ENCODE results near the gene RELB.

RELB gene

DNA sequence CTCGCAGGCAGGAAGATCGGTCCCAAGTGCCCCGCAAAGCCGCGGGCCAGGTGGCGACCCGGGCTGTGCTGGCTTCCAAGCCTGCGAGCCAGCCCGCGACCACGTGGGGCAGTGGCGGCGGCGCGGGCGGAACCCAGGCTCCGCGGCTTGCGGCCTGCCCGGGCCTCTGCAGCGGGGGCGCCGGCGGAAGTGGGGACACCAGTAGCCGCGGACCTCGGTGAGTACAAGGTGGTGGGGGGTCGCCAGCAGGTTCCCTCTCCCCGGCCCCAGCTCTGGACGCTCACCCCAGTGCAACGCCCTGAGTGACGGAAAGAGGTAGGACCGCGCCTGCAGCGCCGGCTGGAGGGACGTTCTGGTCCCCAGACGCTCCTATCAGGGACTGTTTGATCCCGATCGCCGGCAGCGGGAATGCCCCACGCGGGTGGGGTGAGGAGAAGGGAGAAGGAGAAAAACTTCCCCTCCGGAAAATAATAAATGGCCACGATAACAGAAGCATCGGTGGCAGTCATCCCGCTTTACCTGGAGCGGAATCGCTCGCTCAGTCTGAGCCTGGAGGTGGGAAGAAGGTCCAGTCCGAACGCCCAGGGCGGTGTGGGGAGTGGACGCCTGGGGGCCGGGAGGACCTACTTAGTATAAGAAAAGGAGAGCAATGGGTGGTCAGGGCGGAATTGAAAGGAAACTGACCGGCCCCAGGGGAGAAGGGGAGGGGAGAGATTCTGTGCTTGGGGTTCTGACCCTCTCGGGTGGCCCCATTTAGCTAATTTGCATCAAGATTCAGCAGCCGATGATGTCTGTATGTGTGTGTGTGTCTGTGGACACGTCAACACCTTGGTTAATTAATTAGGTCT, 78.0 kb downstream of the RELB start, which contains the start of gene GEMIN7:
Gene GEMIN7 (plus strand): TSS at position 198 of the 848 bp plus-strand sequence. CDS start 10,855 bp downstream, outside the sequence.
- H3K36me3 ChIP-seq (replicated peaks; ENCODE audit: insufficient read depth, low read length): peaks cover 5% of the 10 kb centered on the region; the same call in 1 of the 2 replicates
- no peak for TF ChIP-seq EZH2 (optimal IDR thresholded peaks at IDR 0.05; ENCODE audit: low read depth, low read length)
- peak; percentile 21; the same call in 1 of the 2 replicates for TF ChIP-seq CTCF (IDR thresholded peaks at IDR 0.05; ENCODE audit: low read length)
- peak within 1 kb of the TSS; percentile 65; the same call in 1 of the 2 replicates for H3K27ac ChIP-seq (ENCODE audit: low read length)
- H4K20me1 ChIP-seq (ENCODE audit: insufficient read depth, low read length): no peaks in the 10 kb centered on the region
- H3F3A ChIP-seq (ENCODE audit: insufficient read depth, low read length): peaks cover 24% of the 10 kb centered on the region
- H3K9me3 ChIP-seq (replicated peaks; ENCODE audit: insufficient read depth, low read length): no peaks in the 10 kb centered on the region
- H3K27me3 ChIP-seq (replicated peaks; ENCODE audit: insufficient read depth, low read length): no peaks in the 10 kb centered on the region
- H3K4me2 ChIP-seq (ENCODE audit: low read depth, low read length): peak within 1 kb of the TSS; percentile 99
- peaks cover 17% of the 10 kb centered on the region for H3K4me1 ChIP-seq (ENCODE audit: low read length)
- H3K9ac ChIP-seq (ENCODE audit: low read length): peak within 1 kb of the TSS; percentile 93
- H3K9me2 ChIP-seq (replicated peaks; ENCODE audit: insufficient read depth, low read length): no peaks in the 10 kb centered on the region
- peak within 1 kb of the TSS; percentile 95 for H3K4me3 ChIP-seq (ENCODE audit: low read length)
- peaks cover 64% of the 10 kb centered on the region for H3K79me2 ChIP-seq (ENCODE audit: low read length)
- peak; percentile 82 for DNase-seq
- peak within 1 kb of the TSS; percentile 88 for H2AFZ ChIP-seq (ENCODE audit: low read length)

DNA sequence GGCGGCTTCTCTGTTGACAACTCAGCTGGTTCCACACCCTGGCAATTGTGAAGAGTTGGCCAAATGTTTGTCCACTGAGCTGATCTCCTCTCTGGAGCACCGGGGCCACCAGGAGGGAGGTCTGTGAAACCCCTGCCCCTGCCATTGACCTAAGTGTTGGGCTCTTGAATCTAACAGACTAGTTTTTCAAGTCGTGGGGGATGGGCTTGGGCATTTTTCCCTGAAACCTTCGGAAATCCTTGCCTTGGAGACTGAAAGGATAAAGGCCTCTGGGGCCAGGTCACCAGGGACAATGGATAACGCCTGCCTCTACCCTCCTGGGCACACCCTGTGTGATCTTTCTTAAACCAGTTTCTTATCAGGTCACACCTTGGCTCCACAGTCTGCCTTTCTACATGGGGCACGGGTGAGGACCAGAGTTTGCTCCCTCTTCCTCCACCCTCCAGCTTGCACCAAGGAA, 78.7 kb downstream of the RELB start:
- H3K9me2 ChIP-seq (replicated peaks; ENCODE audit: insufficient read depth, low read length): no peaks in the 10 kb centered on the region
- H3K4me3 ChIP-seq (ENCODE audit: low read length): peak overlapping the region; percentile 95
- TF ChIP-seq EZH2 (optimal IDR thresholded peaks at IDR 0.05; ENCODE audit: low read depth, low read length): no peak
- no peak for TF ChIP-seq CTCF (IDR thresholded peaks at IDR 0.05; ENCODE audit: low read length)
- no peak for TF ChIP-seq EZH2phosphoT487 (IDR thresholded peaks at IDR 0.05; ENCODE audit: low read length)
- peak overlapping the region; percentile 99 for H3K4me2 ChIP-seq (ENCODE audit: low read depth, low read length)
- H3K9me3 ChIP-seq (replicated peaks; ENCODE audit: insufficient read depth, low read length): no peaks in the 10 kb centered on the region
- peaks cover 59% of the 10 kb centered on the region for H3K79me2 ChIP-seq (ENCODE audit: low read length)
- peaks cover 17% of the 10 kb centered on the region for H3F3A ChIP-seq (ENCODE audit: insufficient read depth, low read length)
- H3K27me3 ChIP-seq (replicated peaks; ENCODE audit: insufficient read depth, low read length): no peaks in the 10 kb centered on the region
- H2AFZ ChIP-seq (ENCODE audit: low read length): peak overlapping the region; percentile 88; the same call in 1 of the 2 replicates
- H4K20me1 ChIP-seq (ENCODE audit: insufficient read depth, low read length): no peaks in the 10 kb centered on the region
- peaks cover 13% of the 10 kb centered on the region for H3K4me1 ChIP-seq (ENCODE audit: low read length)
- peak overlapping the region; percentile 93 for H3K9ac ChIP-seq (ENCODE audit: low read length)
- peaks cover 4% of the 10 kb centered on the region; the same call in 1 of the 2 replicates for H3K36me3 ChIP-seq (replicated peaks; ENCODE audit: insufficient read depth, low read length)
- H3K27ac ChIP-seq (ENCODE audit: low read length): peak overlapping the region; percentile 65; the same call in 1 of the 2 replicates
- no peak for DNase-seq

DNA sequence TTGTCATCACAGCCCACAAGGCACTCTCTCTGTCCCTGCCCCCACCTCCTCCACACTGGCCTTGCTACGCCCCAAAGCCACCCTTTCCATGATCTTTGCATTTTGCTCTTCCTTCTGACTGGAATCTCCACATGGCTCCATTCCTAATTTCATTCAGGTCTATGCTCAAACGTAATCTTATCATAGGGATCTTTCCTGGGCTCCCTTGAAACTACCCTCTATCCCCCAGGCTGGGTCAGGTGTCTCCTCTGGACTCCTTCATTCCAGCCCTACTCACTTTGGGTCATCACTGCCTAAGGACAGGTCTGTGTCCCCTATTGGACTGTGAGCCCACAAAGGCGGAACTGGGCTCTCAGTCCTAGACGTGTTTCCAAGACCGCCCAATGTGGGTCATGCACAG, 80.9 kb downstream of the RELB start:
- DNase-seq: no peak
- Histone ChIP-seq H4K20me1 (ENCODE audit: insufficient read depth, low read length) (no peaks in the 10 kb centered on the region), H3K36me3 (replicated peaks; ENCODE audit: insufficient read depth, low read length) (0 out of 2 replicates have a peak, but pooled peaks cover 2% of the 10 kb centered on the region), H3F3A (ENCODE audit: insufficient read depth, low read length) (peaks cover 2% of the 10 kb centered on the region; the same call in 1 of the 2 replicates), H3K27ac (ENCODE audit: low read length) (no peak overlapping the region), H3K4me3 (ENCODE audit: low read length) (no peak overlapping the region), H3K4me1 (ENCODE audit: low read length) (peaks cover 6% of the 10 kb centered on the region), H3K4me2 (ENCODE audit: low read depth, low read length) (no peak overlapping the region), H3K79me2 (ENCODE audit: low read length) (peaks cover 54% of the 10 kb centered on the region), H3K27me3 (replicated peaks; ENCODE audit: insufficient read depth, low read length) (no peaks in the 10 kb centered on the region), H2AFZ (ENCODE audit: low read length) (no peak overlapping the region), H3K9ac (ENCODE audit: low read length) (no peak overlapping the region), H3K9me2 (replicated peaks; ENCODE audit: insufficient read depth, low read length) (no peaks in the 10 kb centered on the region), H3K9me3 (replicated peaks; ENCODE audit: insufficient read depth, low read length) (no peaks in the 10 kb centered on the region)
- no peak for TF ChIP-seq CTCF (IDR thresholded peaks at IDR 0.05; ENCODE audit: low read length)
- TF ChIP-seq EZH2phosphoT487 (IDR thresholded peaks at IDR 0.05; ENCODE audit: low read length): no peak
- no peak for TF ChIP-seq EZH2 (optimal IDR thresholded peaks at IDR 0.05; ENCODE audit: low read depth, low read length)
